Measurements from ENCODE around the gene CPED1.

DNA sequence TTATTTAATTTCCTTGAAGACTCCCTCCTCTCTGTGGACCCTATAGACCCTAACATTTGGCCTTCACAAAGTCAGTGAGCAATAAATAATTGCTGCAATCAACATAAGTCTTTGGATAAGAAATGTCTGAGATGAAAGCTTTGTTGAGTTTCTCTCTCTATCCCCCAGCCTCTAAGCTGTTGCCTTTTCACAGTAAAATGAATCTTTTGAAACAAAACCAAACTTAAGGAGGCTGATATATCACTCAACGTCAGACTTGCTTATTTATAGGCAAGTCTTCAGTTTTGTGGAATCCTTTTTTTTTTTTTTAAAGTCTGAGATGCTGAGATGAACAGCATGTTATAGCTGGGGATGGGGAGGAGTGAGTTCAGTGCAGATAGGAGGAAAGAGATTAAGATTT lies 10.0 kb downstream of the CPED1 start:
- TF ChIP-seq, protein P1, sequence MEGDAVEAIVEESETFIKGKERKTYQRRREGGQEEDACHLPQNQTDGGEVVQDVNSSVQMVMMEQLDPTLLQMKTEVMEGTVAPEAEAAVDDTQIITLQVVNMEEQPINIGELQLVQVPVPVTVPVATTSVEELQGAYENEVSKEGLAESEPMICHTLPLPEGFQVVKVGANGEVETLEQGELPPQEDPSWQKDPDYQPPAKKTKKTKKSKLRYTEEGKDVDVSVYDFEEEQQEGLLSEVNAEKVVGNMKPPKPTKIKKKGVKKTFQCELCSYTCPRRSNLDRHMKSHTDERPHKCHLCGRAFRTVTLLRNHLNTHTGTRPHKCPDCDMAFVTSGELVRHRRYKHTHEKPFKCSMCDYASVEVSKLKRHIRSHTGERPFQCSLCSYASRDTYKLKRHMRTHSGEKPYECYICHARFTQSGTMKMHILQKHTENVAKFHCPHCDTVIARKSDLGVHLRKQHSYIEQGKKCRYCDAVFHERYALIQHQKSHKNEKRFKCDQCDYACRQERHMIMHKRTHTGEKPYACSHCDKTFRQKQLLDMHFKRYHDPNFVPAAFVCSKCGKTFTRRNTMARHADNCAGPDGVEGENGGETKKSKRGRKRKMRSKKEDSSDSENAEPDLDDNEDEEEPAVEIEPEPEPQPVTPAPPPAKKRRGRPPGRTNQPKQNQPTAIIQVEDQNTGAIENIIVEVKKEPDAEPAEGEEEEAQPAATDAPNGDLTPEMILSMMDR (IDR thresholded peaks at IDR 0.05), result no peak
- no peak for TF ChIP-seq POLR2A (IDR thresholded peaks at IDR 0.05)

Data from upper lobe of left lung (tissue), 4 donors.